GM21737 (cell line): Measurements from ENCODE around the gene ESPN.
"Not testable (repeated sequence)": the region's sequence is repeated elsewhere in the genome, so short reads cannot be mapped to it uniquely, and the experiment has no call there.

Experiments
- ATAC-seq: cut with Tn5 transposase; IDR thresholded peaks from one replicate; pipeline ENCODE4 v1.9.1; 2021; ENCODE audit warnings: mild to moderate bottlenecking, moderate library complexity; ENCODE audit not compliant: unreplicated experiment

The ESPN gene

GRCh38 chr1:6424619-6425593, at the start of gene ESPN:
Gene ESPN, plus strand, starts transcription at chr1:6424776. Its CDS starts 180 bp downstream, at chr1:6424956.
- ATAC-seq, result no peak

GRCh38 chr1:6378096-6378746, 46.4 kb upstream of the ESPN start:
- ATAC-seq, result no peak

GRCh38 chr1:6380037-6380436, 44.5 kb upstream of the ESPN start:
- ATAC-seq, result no peak

GRCh38 chr1:6384135-6384534, 40.4 kb upstream of the ESPN start:
- no peak for ATAC-seq

GRCh38 chr1:6384962-6385361, 39.6 kb upstream of the ESPN start:
- ATAC-seq, result no peak

GRCh38 chr1:6385488-6386191, 38.9 kb upstream of the ESPN start:
- ATAC-seq, result no peak

GRCh38 chr1:6386371-6386949, 38.1 kb upstream of the ESPN start:
- no peak for ATAC-seq

- no peak for ATAC-seq
Observed at GRCh38 chr1:6389971-6390370, 34.6 kb upstream of the ESPN start.

- ATAC-seq, result no peak
Observed at GRCh38 chr1:6391951-6392808, 32.4 kb upstream of the ESPN start.

GRCh38 chr1:6392809-6393399, 31.7 kb upstream of the ESPN start:
- peak; percentile 12 for ATAC-seq

- peak; percentile 76 for ATAC-seq
Observed at GRCh38 chr1:6393400-6394187, 31.0 kb upstream of the ESPN start, which contains the start of gene ACOT7. Gene ACOT7, minus strand, starts transcription at chr1:6393767. Its CDS starts 368 bp downstream, at chr1:6393399.

GRCh38 chr1:6395130-6395529, 29.4 kb upstream of the ESPN start:
- ATAC-seq, result not testable (repeated sequence)

GRCh38 chr1:6395781-6396244, 28.8 kb upstream of the ESPN start:
- ATAC-seq, result not testable (repeated sequence)

- ATAC-seq, result no peak
Observed at GRCh38 chr1:6396998-6397397, 27.6 kb upstream of the ESPN start.

GRCh38 chr1:6397844-6398441, 26.6 kb upstream of the ESPN start:
- ATAC-seq, result no peak

GRCh38 chr1:6399294-6399693, 25.3 kb upstream of the ESPN start:
- ATAC-seq, result no peak

GRCh38 chr1:6401673-6402072, 22.9 kb upstream of the ESPN start:
- no peak for ATAC-seq

- no peak for ATAC-seq
Observed at GRCh38 chr1:6408023-6408422, 16.6 kb upstream of the ESPN start.
